ENCODE data around the gene PRPF38B.
A peak's percentile ranks its signal among the peaks of the same experiment; 100 is the strongest.
"Not testable (repeated sequence)": the region's sequence is repeated elsewhere in the genome, so short reads cannot be mapped to it uniquely, and the experiment has no call there.

The PRPF38B gene

GRCh38 chr1:108679586-108680213 lies 12.4 kb upstream of the PRPF38B start:
- no peak for DNase-seq (ENCODE audit: low read depth)
- no peak for TF ChIP-seq CTCF (IDR thresholded peaks at IDR 0.05; ENCODE audit: low read length, missing control alignments)
- no peak overlapping the region for H3K4me3 ChIP-seq (replicated peaks; ENCODE audit: low read depth, low read length)

DNA sequence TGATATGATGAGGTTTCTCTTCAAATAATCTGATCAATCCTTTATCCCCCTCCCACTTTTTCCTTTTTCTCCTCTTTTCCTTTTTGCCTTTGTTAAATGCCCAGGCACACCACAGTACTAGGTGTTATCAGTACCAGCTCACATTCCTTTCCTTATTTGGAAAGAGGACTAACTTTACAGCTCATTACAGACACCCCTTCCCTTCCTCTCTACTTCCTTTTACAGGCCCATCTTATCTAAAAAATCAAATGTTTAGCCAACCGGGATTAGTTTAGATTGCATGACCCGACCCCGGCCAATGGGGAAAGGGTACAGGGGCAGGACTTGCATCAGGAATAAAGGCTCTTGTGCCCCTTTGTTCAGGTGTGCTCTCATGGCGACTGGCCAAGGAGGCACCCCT lies 10.4 kb upstream of the PRPF38B start:
- not testable (repeated sequence) for H3K4me3 ChIP-seq (replicated peaks; ENCODE audit: low read depth, low read length); DNase-seq (ENCODE audit: low read depth)

- no peak for TF ChIP-seq CTCF (IDR thresholded peaks at IDR 0.05; ENCODE audit: low read length, missing control alignments)
- DNase-seq (ENCODE audit: low read depth): no peak
- H3K4me3 ChIP-seq (replicated peaks; ENCODE audit: low read depth, low read length): no peak overlapping the region
These were observed 6.6 kb upstream of the PRPF38B start for GRCh38 chr1:108685529-108685928.

DNA sequence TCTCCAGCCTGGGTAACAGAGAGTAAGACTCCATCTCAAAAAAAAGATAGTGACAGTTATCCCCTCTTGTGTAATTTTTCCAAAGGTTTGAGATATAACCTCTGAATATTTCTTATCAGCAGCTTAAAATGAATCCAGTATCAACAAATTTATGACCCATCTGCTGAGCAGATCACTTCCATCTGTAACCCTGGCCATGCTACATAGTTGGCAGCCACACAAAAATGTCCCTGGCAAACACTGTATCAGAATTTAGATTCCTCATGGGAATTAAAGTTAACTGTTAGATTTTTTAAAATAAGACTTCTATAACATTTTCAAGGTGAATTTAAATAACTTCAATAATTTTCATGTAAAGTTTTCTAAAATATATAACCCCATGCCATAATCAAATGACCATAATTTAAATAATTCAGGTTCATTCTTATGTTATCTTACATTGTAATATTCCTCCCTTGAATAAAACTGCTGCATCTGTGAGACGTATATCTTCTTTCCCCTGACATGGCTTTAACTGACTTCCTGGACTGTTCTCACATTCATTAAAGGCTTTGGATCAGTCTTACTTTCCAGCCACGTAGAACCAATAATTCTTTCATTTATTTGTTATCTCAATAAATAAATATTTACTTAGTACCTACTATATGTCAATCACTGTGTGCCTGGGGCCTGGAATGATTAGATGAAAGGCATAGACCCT lies 5.3 kb upstream of the PRPF38B start:
- DNase-seq (ENCODE audit: low read depth): peak; percentile 29
- TF ChIP-seq CTCF (IDR thresholded peaks at IDR 0.05; ENCODE audit: low read length, missing control alignments): no peak
- H3K4me3 ChIP-seq (replicated peaks; ENCODE audit: low read depth, low read length): no peak overlapping the region

- no peak for TF ChIP-seq CTCF (IDR thresholded peaks at IDR 0.05; ENCODE audit: low read length, missing control alignments)
- H3K4me3 ChIP-seq (replicated peaks; ENCODE audit: low read depth, low read length): peak overlapping the region; percentile 97
- DNase-seq (ENCODE audit: low read depth): no peak
These were observed 775 bp upstream of the PRPF38B start for GRCh38 chr1:108691128-108691941.

DNA sequence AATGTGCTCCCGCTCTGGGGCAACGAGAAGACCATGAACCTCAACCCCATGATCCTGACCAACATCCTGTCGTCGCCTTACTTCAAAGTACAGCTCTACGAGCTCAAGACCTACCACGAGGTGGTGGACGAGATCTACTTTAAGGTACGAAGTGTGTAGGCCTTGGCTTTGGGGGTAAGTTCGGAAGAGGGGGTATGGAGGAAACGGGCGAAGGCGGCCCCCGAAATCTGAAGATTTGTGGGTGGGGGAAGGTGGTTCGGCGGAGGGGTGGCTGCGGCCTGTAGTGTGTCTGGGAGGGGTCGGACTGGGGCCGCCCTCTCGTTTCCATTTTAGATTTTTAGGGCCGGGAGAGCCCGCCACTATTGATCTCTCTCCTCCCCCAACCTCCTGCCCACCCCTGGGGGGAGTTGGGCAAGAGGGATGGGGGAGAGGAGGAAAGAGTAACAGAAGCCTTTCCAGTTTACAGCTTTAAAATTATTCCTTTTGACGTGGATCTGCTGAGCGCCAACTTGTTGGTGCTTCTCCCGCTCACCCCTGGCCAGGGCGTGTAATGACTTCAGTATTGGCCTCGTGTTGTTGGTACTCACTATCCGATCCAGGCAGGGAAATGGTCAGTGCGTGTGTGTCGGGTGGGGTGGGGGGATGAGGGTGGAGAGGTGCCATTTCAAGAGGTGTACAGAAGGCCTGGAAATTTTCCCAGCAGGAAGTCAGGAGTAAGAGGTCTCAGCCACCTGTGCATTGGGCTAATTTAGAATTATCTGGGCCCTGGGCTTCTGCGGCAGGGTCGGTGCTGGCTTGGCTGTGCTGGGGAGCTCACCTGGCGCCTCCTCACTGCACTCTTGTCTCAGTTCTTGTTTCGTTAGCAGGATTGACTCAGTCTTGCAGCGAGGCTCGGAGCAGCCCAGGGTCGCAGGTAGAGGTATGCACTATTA lies 880 bp downstream of the PRPF38B start:
- peak; percentile 79 for DNase-seq (ENCODE audit: low read depth)
- H3K4me3 ChIP-seq (replicated peaks; ENCODE audit: low read depth, low read length): peak overlapping the region; percentile 97
- peak; percentile 27 for TF ChIP-seq CTCF (IDR thresholded peaks at IDR 0.05; ENCODE audit: low read length, missing control alignments)
